SJSA1 (cell line): ENCODE measurements around the gene RUNX2. TPM values are rescaled to one million over a fixed set of nuclear protein-coding genes. Genes with fewer than 3 reads are reported as not detected.

Experiments
- DNase-seq, 2 experiments: peaks; one replicate each; pipeline ENCODE4 v3.0.0-alpha.2; 2015 to 2020; ENCODE audit warnings: low spot score in 2 of 2, low read depth in 1 of 2
- H3K27ac ChIP-seq: fragments of 250-450 bp; sonication (Bioruptor Pico); 2 replicates; pipeline ENCODE4 v1.5.1; 2020; ENCODE audit warnings: mild to moderate bottlenecking, moderate library complexity
- H3K27me3 ChIP-seq: fragments of 250-450 bp; sonication (Bioruptor Pico); replicated peaks from 2 replicates; pipeline ENCODE4 v1.5.1; 2020; ENCODE audit warnings: mild to moderate bottlenecking, moderate library complexity
- H3K36me3 ChIP-seq: fragments of 250-450 bp; sonication (Bioruptor Pico); 2 replicates; pipeline ENCODE4 v1.5.1; 2020; ENCODE audit warnings: mild to moderate bottlenecking
- H3K4me1 ChIP-seq: fragments of 250-450 bp; sonication (Bioruptor Pico); replicated peaks from 2 replicates; pipeline ENCODE4 v1.6.1; 2021; ENCODE audit warnings: mild to moderate bottlenecking
- H3K4me3 ChIP-seq: fragments of 250-450 bp; sonication (Bioruptor Pico); 2 replicates; pipeline ENCODE4 v1.5.1; 2020; ENCODE audit warnings: mild to moderate bottlenecking
- H3K9me3 ChIP-seq: fragments of 250-450 bp; sonication (Bioruptor Pico); replicated peaks from 2 replicates; pipeline ENCODE4 v1.5.1; 2020; ENCODE audit warnings: mild to moderate bottlenecking
- total RNA-seq: library from RNA; depleted of rRNA; stranded (reverse); fragments of >200 nt; shearing (Covaris generic); gene quantifications from 2 replicates; pipeline ENCODE4 v1.2.3, GENCODE V29; 2014

RUNX2 gene
- total RNA-seq, 1 experiment from 2014 or later: 10.3 TPM

DNA sequence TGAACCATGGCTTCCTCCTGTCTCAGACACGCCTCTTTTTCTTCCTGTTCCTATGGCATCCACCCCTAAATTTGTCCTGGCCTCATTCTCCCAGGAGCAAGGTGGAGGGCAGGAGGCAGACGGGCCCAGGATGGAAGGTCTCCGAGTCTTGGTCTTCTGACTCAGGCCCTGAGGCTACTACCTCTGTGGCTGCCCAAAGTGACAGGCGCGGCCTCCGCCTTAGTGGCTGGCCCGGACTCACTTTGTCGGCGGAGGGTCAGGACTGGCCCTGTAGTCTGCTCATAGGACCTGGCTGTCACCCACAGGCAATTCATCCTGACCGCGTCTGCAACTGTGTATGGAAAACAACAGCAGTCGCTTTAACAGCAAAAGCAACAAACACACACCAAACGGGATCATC is 312.7 kb downstream of the RUNX2 start:
- H3K27ac ChIP-seq: no peak overlapping the region
- no peak for DNase-seq
- no peaks in the 10 kb centered on the region for H3K9me3 ChIP-seq
- no peaks in the 10 kb centered on the region for H3K27me3 ChIP-seq
- no peaks in the 10 kb centered on the region for H3K36me3 ChIP-seq
- H3K4me1 ChIP-seq: no peaks in the 10 kb centered on the region
- H3K4me3 ChIP-seq: no peak overlapping the region

DNA sequence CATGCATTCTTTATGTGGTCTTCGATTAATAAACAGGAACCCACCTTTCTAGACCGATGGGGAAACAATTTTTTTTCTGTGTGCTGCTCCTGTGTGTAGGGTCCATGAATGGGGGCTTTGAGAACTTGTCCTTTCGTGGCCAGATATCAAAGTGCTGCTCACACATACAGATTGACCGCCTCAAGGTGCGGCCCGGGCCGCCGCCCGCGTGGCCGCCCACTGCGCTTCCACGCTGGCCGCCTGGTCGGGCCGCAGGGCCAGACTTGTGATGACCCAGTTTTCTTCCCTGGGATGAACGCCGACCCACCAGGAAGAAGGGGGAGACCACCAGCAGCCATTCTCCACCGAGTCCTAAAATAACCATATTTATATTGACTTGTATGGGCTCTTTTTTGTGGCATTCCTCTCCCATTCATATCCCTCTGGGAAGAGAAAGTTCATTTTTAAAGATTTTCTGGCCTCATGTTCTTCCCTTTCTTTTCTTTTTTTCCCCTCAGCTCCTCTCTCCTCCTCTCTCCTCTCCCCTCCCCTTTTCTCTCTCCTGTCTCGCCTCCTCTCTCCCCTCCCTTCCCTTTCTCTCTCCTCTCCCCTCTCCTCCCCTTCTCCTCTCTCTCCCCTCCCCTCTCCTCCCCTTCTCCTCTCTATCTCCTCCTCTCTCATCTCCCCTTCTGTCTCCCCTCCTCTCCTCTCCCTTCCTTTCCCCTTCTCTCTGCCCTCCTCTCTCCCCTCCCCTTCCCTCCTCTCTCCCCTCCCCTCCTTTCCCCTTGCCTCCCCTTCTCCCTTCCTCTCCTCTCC is 314.4 kb downstream of the RUNX2 start:
- DNase-seq: no peak
- Histone ChIP-seq H3K27me3 (no peaks in the 10 kb centered on the region), H3K9me3 (no peaks in the 10 kb centered on the region)

DNA sequence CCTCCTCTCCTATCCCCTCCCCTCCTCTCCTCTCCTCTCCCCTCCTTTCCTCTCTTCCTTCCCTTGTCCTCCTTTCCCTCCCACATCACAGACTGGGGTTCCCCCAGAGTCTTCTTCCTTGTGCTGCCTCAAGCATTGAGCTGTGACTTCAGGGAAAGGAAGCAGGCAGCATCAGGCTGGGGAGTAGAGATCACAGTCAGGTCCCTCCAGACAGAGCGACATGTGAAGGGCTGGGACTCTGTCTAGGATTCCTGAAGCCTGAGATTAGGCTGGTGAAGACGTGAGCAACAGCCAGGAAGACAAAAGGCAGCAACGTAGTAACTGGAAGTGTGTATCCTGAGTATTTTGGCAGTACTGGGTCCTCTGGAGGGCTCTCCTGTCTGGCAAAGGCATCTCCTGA is 315.0 kb downstream of the RUNX2 start:
- no peak overlapping the region for H3K27ac ChIP-seq
- no peak overlapping the region for H3K4me3 ChIP-seq
- H3K27me3 ChIP-seq: no peaks in the 10 kb centered on the region
- no peaks in the 10 kb centered on the region for H3K9me3 ChIP-seq
- H3K36me3 ChIP-seq: no peaks in the 10 kb centered on the region
- H3K4me1 ChIP-seq: peaks cover 7% of the 10 kb centered on the region
- DNase-seq: no peak

More for the DNA sequence above, 314.4 kb downstream of the RUNX2 start:
- Histone ChIP-seq H3K4me3 (no peak overlapping the region), H3K36me3 (no peaks in the 10 kb centered on the region), H3K27ac (no peak overlapping the region), H3K4me1 (peaks cover 4% of the 10 kb centered on the region)

DNA sequence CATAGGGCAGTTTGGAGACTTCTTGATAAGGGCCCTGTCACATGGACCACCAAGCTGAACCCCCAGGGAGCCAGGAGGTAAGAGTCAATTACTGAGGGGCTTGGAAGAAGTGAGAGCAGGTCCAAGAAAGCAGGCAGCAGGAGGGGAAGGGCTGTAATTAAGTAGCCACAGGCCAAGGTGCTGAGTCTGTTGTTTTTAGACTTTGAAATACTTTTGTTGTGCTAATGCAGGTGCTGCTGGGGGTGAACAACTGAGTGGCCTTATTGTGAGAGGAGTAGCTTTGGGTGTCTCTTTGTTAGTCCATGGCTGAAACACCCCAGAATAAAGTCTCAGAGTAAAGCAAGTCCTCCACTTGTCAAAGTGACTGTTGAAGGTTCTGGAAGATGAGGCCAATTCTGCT is 316.6 kb downstream of the RUNX2 start:
- Histone ChIP-seq H3K27me3 (no peaks in the 10 kb centered on the region), H3K9me3 (no peaks in the 10 kb centered on the region), H3K4me3 (no peak overlapping the region), H3K36me3 (no peaks in the 10 kb centered on the region), H3K27ac (no peak overlapping the region), H3K4me1 (peaks cover 7% of the 10 kb centered on the region)
- no peak for DNase-seq

DNA sequence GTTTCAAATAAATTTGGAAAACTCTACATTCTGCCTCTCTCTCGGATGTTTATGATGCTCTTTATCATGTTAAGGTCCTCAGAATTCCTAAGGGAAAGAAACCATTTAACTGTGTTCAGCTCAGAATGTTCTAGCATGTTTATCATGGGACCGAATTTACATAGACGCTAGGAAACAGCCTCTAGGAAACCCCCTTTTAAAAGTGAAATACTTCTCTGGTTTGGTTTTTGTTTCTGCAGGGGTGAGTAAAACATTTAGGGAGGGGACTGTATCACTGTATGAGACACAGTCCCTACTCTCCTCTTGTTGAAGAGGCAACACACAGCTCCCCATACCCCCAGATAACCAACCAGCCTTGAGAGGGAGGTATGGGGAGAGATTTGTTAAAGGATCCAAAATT is 317.2 kb downstream of the RUNX2 start:
- no peaks in the 10 kb centered on the region for H3K9me3 ChIP-seq
- no peaks in the 10 kb centered on the region for H3K36me3 ChIP-seq
- DNase-seq: no peak
- H3K4me3 ChIP-seq: no peak overlapping the region
- H3K4me1 ChIP-seq: peaks cover 13% of the 10 kb centered on the region
- H3K27me3 ChIP-seq: no peaks in the 10 kb centered on the region
- H3K27ac ChIP-seq: no peak overlapping the region

DNA sequence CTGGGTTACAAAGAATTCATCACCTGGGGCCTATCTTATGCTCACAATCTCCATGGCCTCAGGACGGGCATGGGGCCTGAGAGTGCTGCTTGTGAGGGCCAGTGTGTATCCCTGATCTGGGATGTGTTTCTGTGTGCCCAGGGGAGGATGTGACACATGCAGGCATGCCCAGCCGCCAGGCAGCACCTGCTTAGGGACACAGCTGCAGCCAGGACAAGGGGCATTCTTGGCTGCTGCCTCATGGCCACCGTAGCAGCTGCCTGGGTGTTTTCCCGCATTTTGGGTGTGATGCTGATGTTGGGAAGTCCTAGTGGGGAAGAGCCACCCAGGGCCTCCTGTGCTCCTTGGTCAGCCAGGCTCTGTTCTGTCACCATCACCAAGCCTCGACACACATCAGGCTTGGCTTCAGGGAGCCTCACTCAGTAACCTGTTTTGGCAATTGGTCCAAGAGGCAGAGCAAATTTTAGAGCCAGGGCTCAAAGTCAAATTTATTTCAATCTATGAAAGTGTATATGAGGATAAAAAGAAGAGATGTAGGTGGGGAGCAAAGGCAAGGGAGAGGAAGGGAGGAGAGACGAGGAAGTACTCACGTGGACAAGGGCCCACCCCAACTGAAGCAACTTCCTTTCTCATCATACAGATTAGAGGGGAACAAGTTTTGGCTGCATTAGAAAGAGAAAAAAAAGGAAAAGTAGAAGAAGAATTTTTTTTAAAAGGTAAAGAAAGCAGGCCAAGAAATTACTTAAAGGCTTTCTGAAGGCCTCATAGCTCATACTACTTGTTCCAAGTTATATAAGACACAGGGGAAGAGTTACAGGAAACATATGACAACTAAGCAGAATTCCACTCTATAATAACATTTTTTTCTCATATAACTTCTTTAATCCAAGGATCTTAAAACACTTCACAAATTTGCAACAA is 319.5 kb downstream of the RUNX2 start:
- no peaks in the 10 kb centered on the region for H3K27me3 ChIP-seq
- no peak overlapping the region for H3K4me3 ChIP-seq
- DNase-seq: no peak
- H3K27ac ChIP-seq: no peak overlapping the region
- no peaks in the 10 kb centered on the region for H3K36me3 ChIP-seq
- no peaks in the 10 kb centered on the region for H3K9me3 ChIP-seq
- H3K4me1 ChIP-seq: peaks cover 30% of the 10 kb centered on the region

DNA sequence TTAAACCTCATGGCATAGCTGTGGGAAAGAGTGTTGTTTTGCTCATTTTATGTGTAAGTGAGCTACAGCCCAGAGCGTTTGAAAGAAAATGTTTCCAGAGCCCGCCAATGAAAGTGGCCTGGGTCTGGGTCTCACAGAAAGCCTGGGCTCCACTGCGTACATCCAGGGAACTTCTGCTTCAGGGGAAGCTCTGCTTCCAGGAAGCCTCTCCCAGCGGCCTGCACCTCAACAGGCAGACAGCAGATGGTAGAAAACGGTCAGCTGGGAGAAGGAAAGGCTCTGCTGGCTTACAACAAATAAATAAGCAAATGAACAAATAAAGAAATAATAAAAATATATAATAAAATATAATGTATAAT is 320.1 kb downstream of the RUNX2 start:
- Histone ChIP-seq H3K9me3 (no peaks in the 10 kb centered on the region), H3K27ac (no peak overlapping the region), H3K4me1 (peaks cover 34% of the 10 kb centered on the region), H3K36me3 (no peaks in the 10 kb centered on the region), H3K4me3 (no peak overlapping the region), H3K27me3 (no peaks in the 10 kb centered on the region)
- no peak for DNase-seq

DNA sequence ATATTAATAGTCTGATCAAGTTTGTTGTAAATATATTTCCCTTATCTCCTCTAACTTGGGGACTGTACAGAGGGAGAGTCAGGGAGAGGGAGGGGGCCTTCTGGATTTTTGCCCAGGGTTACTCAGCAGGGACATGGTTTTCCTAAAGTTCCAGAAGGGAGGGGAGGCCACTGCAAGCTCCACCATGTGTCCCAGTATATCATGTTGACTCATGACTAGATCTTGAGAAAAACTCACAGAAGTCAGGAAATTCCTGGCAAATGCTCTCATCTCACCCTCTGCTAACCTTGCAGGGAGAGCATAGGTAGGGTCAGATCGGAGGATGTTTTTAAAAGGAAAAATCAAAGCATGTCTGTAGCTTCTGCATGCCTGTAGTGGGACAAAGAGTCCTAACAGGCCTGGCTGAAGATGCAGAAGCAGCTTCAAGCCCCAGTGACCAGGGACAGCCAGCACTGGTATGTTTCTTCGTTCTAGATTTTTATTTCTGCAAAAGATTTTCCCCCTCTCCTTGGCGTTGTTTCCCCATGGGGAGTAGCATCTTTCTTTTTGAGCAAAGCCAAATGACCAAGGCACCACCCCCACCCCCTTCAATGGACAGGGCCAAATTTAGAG is 322.5 kb downstream of the RUNX2 start:
- peak; percentile 85 to 87 for DNase-seq
- no peaks in the 10 kb centered on the region for H3K36me3 ChIP-seq

DNA sequence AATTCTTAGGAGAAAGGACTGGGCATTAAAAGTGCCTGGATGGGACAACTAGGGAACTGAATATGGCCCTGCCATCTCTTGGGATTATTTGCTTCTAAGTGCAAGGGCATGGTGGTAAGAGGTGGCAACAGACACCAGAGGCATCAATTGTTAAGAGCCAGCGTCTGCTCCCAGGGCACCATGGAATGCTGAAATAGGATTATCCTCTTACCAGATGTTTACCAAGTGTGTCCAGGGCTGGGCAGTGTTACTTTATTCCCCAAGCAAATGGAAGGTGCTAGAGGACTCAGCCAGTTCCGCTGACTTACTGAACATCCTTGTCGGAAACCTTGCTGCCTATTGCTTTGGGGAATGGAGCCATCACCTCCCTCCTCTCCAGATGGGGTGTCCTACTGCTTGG is 323.2 kb downstream of the RUNX2 start:
- Histone ChIP-seq H3K36me3 (no peaks in the 10 kb centered on the region), H3K4me3 (no peak overlapping the region), H3K9me3 (no peaks in the 10 kb centered on the region), H3K27ac (peak overlapping the region; percentile 79), H3K27me3 (no peaks in the 10 kb centered on the region), H3K4me1 (peaks cover 57% of the 10 kb centered on the region)
- DNase-seq: no peak

More for the DNA sequence above, 322.5 kb downstream of the RUNX2 start:
- peaks cover 52% of the 10 kb centered on the region for H3K4me1 ChIP-seq
- H3K9me3 ChIP-seq: no peaks in the 10 kb centered on the region
- H3K4me3 ChIP-seq: no peak overlapping the region
- H3K27me3 ChIP-seq: no peaks in the 10 kb centered on the region
- peak overlapping the region; percentile 79 for H3K27ac ChIP-seq

DNA sequence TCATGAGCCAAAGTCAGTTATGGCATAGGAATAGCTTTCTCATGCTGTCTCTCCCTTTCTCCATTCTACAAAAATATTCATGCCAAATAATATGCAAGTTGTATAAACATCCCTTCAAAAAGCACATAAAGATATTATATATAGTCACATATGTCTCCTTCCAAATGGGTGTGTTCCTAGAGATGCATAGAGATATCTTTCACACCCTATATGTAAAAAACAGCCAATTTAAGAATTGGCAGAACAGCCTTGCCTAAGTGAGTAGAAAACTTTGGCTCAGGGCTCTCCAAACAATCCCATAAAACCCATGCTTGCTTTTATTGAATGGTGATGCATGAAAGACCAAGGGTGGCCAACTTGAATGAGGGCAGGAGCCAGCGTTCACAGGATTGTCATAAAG is 324.3 kb downstream of the RUNX2 start:
- DNase-seq: no peak
- H3K27me3 ChIP-seq: no peaks in the 10 kb centered on the region
- H3K4me3 ChIP-seq: no peak overlapping the region
- H3K9me3 ChIP-seq: no peaks in the 10 kb centered on the region
- no peaks in the 10 kb centered on the region for H3K36me3 ChIP-seq
- no peak overlapping the region for H3K27ac ChIP-seq
- H3K4me1 ChIP-seq: peaks cover 65% of the 10 kb centered on the region

DNA sequence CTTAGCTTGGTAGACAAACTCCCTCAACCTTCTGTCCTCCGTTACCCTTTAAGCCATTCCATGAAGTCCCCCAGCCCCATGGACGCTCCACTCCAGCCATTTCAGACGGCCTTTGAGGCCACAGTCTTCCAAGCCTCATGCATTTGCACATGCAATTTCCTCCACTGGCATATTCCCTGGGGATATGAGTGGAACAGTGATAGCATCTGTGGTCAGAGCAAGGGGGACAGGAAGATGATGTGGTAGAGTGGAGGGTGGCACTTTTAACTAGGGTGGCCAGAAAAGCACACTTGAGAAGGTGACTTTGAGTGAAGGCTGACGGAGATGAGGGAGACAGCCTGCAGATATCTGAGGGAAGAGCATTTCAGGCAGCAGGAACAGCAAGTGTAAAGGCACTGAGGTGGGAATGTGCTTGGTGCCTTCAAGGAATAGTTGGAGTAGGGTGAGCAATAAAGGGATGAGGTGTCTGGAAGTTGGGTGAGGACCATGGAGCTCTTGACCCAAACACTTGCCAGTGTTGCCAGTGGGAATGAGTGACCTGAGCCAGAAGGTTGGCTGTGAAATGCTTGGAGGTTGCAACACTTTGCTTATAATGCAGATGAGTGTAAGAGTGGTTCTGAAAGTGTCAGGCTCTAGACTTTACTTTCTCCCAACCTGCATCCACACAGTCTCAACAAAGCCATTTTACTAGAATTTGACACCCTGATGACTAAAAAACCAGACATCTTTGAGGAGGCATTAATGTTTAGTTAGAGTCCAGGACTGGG is 325.2 kb downstream of the RUNX2 start:
- H3K4me3 ChIP-seq: no peak overlapping the region
- no peaks in the 10 kb centered on the region for H3K36me3 ChIP-seq
- no peaks in the 10 kb centered on the region for H3K9me3 ChIP-seq
- no peak for DNase-seq
- H3K4me1 ChIP-seq: peaks cover 66% of the 10 kb centered on the region
- H3K27ac ChIP-seq: no peak overlapping the region
- no peaks in the 10 kb centered on the region for H3K27me3 ChIP-seq

DNA sequence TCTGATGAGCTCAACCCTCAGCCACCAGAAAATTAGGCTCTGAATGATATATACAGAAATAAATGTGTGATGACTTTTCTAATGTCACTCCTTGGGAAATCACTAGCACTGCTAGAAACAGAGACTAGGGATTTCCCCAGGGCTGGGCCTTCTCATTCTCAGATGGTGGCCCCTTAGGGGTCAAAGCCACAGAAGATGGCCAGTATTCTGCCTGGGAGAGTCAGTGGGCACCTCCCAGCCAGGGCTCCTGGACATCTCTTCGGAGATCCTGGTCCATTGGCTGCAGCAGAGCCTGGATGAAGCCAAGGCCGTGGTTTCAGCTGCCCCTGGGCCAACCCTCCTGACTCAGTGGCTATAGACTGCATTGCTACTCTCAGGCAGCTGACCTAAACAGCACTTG is 326.5 kb downstream of the RUNX2 start:
- no peaks in the 10 kb centered on the region for H3K27me3 ChIP-seq
- H3K4me3 ChIP-seq: no peak overlapping the region
- peak overlapping the region; percentile 95 for H3K27ac ChIP-seq
- H3K36me3 ChIP-seq: no peaks in the 10 kb centered on the region
- peaks cover 66% of the 10 kb centered on the region for H3K4me1 ChIP-seq
- no peaks in the 10 kb centered on the region for H3K9me3 ChIP-seq
- no peak for DNase-seq

DNA sequence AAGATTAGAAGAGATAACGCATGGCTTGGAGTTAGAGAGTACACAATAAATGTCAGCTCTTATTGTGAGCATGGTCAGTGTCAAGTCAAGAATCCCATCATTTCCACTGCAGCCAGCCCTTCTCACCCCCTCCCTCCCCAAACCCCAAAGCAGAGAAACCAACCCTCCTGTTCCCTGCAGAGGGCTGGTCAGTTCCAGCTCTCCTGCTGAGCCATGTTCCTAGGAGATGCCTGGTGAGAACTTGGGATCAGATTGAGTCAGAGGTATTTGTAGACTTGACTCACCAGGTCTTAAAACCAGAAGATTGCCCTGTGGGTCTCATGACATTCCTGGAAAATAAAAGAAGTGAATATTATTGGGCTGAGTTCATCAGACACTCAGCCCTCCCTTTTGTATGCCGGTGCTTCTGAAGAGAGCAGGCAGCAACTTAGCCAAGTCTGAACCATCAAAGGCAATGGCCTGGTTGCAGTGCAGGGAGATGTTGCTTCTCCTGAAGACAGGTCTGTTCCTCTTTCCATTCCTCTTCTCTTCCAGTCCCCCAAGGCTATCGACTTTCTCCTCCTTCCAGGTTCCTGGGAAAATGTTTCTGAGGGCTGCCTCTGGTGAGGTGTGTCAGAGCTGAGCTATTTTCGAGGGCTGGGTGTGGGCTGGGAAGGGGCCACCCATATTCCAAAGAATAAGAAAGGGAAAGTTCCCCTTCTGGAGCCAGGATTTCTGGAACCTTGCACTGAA is 327.8 kb downstream of the RUNX2 start:
- Histone ChIP-seq H3K4me3 (no peak overlapping the region), H3K9me3 (no peaks in the 10 kb centered on the region), H3K27ac (peak overlapping the region; percentile 95), H3K36me3 (no peaks in the 10 kb centered on the region), H3K4me1 (peaks cover 54% of the 10 kb centered on the region), H3K27me3 (no peaks in the 10 kb centered on the region)
- peak; percentile 93 to 99 for DNase-seq
